GM23338 (cell line): Measurements from ENCODE around the gene NOSIP. TPM values are rescaled to one million over a fixed set of nuclear protein-coding genes. Genes with fewer than 3 reads are reported as not detected.

ENCODE experiments used
- ATAC-seq: fragments of 200-7000 bp; cut with Tn5 transposase; 3 replicates; pipeline ENCODE4 v1.9.1; 2020
- DNase-seq: peaks from one replicate; pipeline ENCODE4 v3.0.0-alpha.2; 2015; ENCODE audit warnings: low spot score
- H2AFZ ChIP-seq: fragments of 200-600 bp; sonication (generic); 2 replicates; pipeline ENCODE4 v1.8.0; 2016; ENCODE audit warnings: antibody characterized with exemption, mild to moderate bottlenecking, moderate library complexity
- H3F3A ChIP-seq: fragments of 200-600 bp; sonication (generic); replicated peaks from 2 replicates; pipeline ENCODE4 v1.8.0; 2017; ENCODE audit warnings: antibody characterized with exemption, mixed run types, low read depth
- H3K27ac ChIP-seq: fragments of 200-600 bp; sonication (generic); 2 replicates; pipeline ENCODE4 v1.6.1; 2016; ENCODE audit warnings: low read depth
- H3K27me3 ChIP-seq: fragments of 200-600 bp; sonication (generic); 2 replicates; pipeline ENCODE4 v1.8.0; 2016; ENCODE audit warnings: mild to moderate bottlenecking, mixed run types, moderate library complexity; ENCODE audit not compliant: insufficient read depth
- H3K36me3 ChIP-seq: fragments of 200-600 bp; sonication (generic); 2 replicates; pipeline ENCODE4 v1.8.0; 2016; ENCODE audit warnings: mild to moderate bottlenecking; ENCODE audit not compliant: insufficient read depth
- H3K4me1 ChIP-seq: fragments of 200-600 bp; sonication (generic); 2 replicates; pipeline ENCODE4 v1.8.0; 2016; ENCODE audit warnings: mild to moderate bottlenecking, moderate library complexity; ENCODE audit not compliant: insufficient read depth
- H3K4me2 ChIP-seq: fragments of 200-600 bp; sonication (generic); 2 replicates; pipeline ENCODE4 v1.7.1; 2017; ENCODE audit warnings: mixed run types
- H3K4me3 ChIP-seq: fragments of 200-600 bp; sonication (generic); 2 replicates; pipeline ENCODE4 v1.6.1; 2016; ENCODE audit warnings: mixed run types
- H3K79me2 ChIP-seq: fragments of 200-600 bp; sonication (generic); replicated peaks from 2 replicates; pipeline ENCODE4 v1.8.0; 2017; ENCODE audit warnings: mild to moderate bottlenecking; ENCODE audit not compliant: insufficient read depth
- H3K9me2 ChIP-seq: fragments of 200-600 bp; sonication (generic); 2 replicates; pipeline ENCODE4 v1.8.0; 2017; ENCODE audit not compliant: insufficient read depth
- H4K20me1 ChIP-seq: fragments of 200-600 bp; sonication (generic); replicated peaks from 2 replicates; pipeline ENCODE4 v1.8.0; 2017; ENCODE audit warnings: mild to moderate bottlenecking; ENCODE audit not compliant: insufficient read depth
- H3K27ac Mint-ChIP-seq: 2 replicates; pipeline ENCODE4 v1.8.0; 2020; ENCODE audit warnings: inconsistent platforms, mild to moderate bottlenecking, moderate library complexity, mixed read lengths
- H3K27me3 Mint-ChIP-seq: 3 replicates; pipeline ENCODE4 v1.8.0; 2022; ENCODE audit warnings: low read depth, mild to moderate bottlenecking, moderate library complexity, mixed read lengths, inconsistent platforms; ENCODE audit not compliant: insufficient read depth, poor library complexity
- H3K36me3 Mint-ChIP-seq: 3 replicates; pipeline ENCODE4 v1.8.0; 2021; ENCODE audit warnings: low read depth, mild to moderate bottlenecking, inconsistent platforms, moderate library complexity, mixed read lengths
- H3K4me1 Mint-ChIP-seq: 3 replicates; pipeline ENCODE4 v1.8.0; 2020; ENCODE audit warnings: mild to moderate bottlenecking, inconsistent platforms, mixed read lengths
- H3K4me3 Mint-ChIP-seq: 3 replicates; pipeline ENCODE4 v1.8.0; 2021; ENCODE audit warnings: moderate library complexity, mild to moderate bottlenecking, inconsistent platforms, mixed read lengths
- H3K9me3 Mint-ChIP-seq: 3 replicates; pipeline ENCODE4 v1.8.0; 2020; ENCODE audit warnings: moderate library complexity, mild to moderate bottlenecking, inconsistent platforms, mixed read lengths
- CREB1 ChIP-seq: fragments of 250-450 bp; sonication (Bioruptor Pico); IDR thresholded peaks from 2 replicates; pipeline ENCODE4 v1.5.0; 2020; ENCODE audit warnings: low read depth, mild to moderate bottlenecking, moderate library complexity
- CTCF ChIP-seq, 2 experiments: fragments of 200-600 bp in 1 of 2; sonication (generic) in 1 of 2; conservative IDR thresholded peaks; 2 replicates each; pipeline versions ENCODE4 v1.5.1 to v1.6.1; 2016 to 2017; ENCODE audit warnings: antibody characterized with exemption in 2 of 2, low read depth in 2 of 2, mild to moderate bottlenecking in 2 of 2, moderate library complexity in 1 of 2
- ETS1 ChIP-seq: IDR thresholded peaks from 2 replicates; pipeline ENCODE4 v1.6.1; 2016; ENCODE audit warnings: antibody characterized with exemption
- EZH2 ChIP-seq: fragments of 200-600 bp; sonication (generic); IDR thresholded peaks from one replicate; pipeline ENCODE4 v1.8.0; 2017; ENCODE audit warnings: antibody characterized with exemption, mild to moderate bottlenecking, low read depth; ENCODE audit not compliant: unreplicated experiment
- EZH2phosphoT487 ChIP-seq: fragments of 200-600 bp; sonication (generic); IDR thresholded peaks from one replicate; pipeline ENCODE4 v1.8.1; 2018; ENCODE audit warnings: antibody characterized with exemption; ENCODE audit not compliant: unreplicated experiment
- JUNB ChIP-seq: IDR thresholded peaks from one replicate; pipeline ENCODE4 v1.6.1; 2016; ENCODE audit warnings: antibody characterized with exemption; ENCODE audit not compliant: unreplicated experiment
- NANOG ChIP-seq: IDR thresholded peaks from 2 replicates; pipeline ENCODE4 v1.6.1; 2016; ENCODE audit warnings: antibody characterized with exemption, borderline replicate concordance
- POLR2AphosphoS5 ChIP-seq: IDR thresholded peaks from 2 replicates; pipeline ENCODE4 v1.6.1; 2016; ENCODE audit warnings: antibody characterized with exemption, low read depth
- REST ChIP-seq: IDR thresholded peaks from one replicate; pipeline ENCODE4 v1.6.1; 2018; ENCODE audit warnings: antibody characterized with exemption; ENCODE audit not compliant: unreplicated experiment
- STAT1 ChIP-seq: IDR thresholded peaks from one replicate; pipeline ENCODE4 v1.6.1; 2016; ENCODE audit warnings: antibody characterized with exemption; ENCODE audit not compliant: unreplicated experiment
- ZNF114 ChIP-seq: fragments of 250-450 bp; sonication (Bioruptor Pico); IDR thresholded peaks from 2 replicates; pipeline ENCODE4 v1.5.0; 2020; ENCODE audit warnings: mild to moderate bottlenecking, moderate library complexity
- ZNF331 ChIP-seq: fragments of 250-450 bp; sonication (Bioruptor Pico); IDR thresholded peaks from 2 replicates; pipeline ENCODE4 v1.5.0; 2020; ENCODE audit warnings: low read depth, mild to moderate bottlenecking, moderate library complexity
- ZNF462 ChIP-seq: fragments of 250-450 bp; sonication (Bioruptor Pico); IDR thresholded peaks from 2 replicates; pipeline ENCODE4 v1.5.0; 2020; ENCODE audit warnings: mild to moderate bottlenecking, moderate library complexity
- polyA plus RNA-seq: library from polyadenylated mRNA; unstranded; fragments of >200 nt; fragmentation: Nextera tagmentation; extraction: Ambion mirVana; gene quantifications from 2 replicates; pipeline ENCODE4 v1.2.1, GENCODE V29; 2016
- total RNA-seq: library from RNA; depleted of rRNA; stranded (reverse); fragments of >200 nt; shearing (Covaris generic); gene quantifications from 2 replicates; pipeline ENCODE4 v1.2.3, GENCODE V29; 2014

Gene NOSIP
- total and polyA plus RNA-seq, 2 experiments from 2014 or later: 88.5 to 143 TPM

GRCh38 chr19:49597703-49597974 lies 17.3 kb upstream of the NOSIP start:
- H3K27me3 Mint-ChIP-seq: peaks cover 24% of the 10 kb centered on the region
- peaks cover 13% of the 10 kb centered on the region for H4K20me1 ChIP-seq
- no peak overlapping the region for H3K4me3 Mint-ChIP-seq
- no peak overlapping the region for H3K4me2 ChIP-seq
- TF ChIP-seq ZNF462 (CRISPR knock-in tag): no peak
- no peak for TF ChIP-seq STAT1
- no peak for TF ChIP-seq REST
- no peak for TF ChIP-seq ZNF331
- no peak for TF ChIP-seq ETS1
- TF ChIP-seq CTCF (conservative IDR thresholded peaks at IDR 0.05; ENCODE audit: low read depth in 2 of 2): no peak
- no peak for TF ChIP-seq CREB1 (CRISPR knock-in tag)
- TF ChIP-seq NANOG: no peak
- no peak for TF ChIP-seq EZH2phosphoT487
- no peak for TF ChIP-seq EZH2
- no peak for TF ChIP-seq ZNF114
- no peak for TF ChIP-seq JUNB
- TF ChIP-seq POLR2AphosphoS5: no peak
- peaks cover 28% of the 10 kb centered on the region for H3F3A ChIP-seq
- no peaks in the 10 kb centered on the region; the same call in 2 of the 3 replicates for H3K9me3 Mint-ChIP-seq
- peaks cover 69% of the 10 kb centered on the region for H3K36me3 Mint-ChIP-seq
- H3K27ac Mint-ChIP-seq: no peak overlapping the region
- DNase-seq: no peak
- peaks cover 9% of the 10 kb centered on the region for H3K4me1 Mint-ChIP-seq
- H3K27me3 ChIP-seq: no peaks in the 10 kb centered on the region
- H2AFZ ChIP-seq: no peak overlapping the region
- H3K27ac ChIP-seq: no peak overlapping the region
- peaks cover 73% of the 10 kb centered on the region for H3K79me2 ChIP-seq
- peaks cover 32% of the 10 kb centered on the region for H3K36me3 ChIP-seq
- H3K4me1 ChIP-seq: peaks cover 5% of the 10 kb centered on the region; the same call in 1 of the 2 replicates
- H3K9me2 ChIP-seq: no peaks in the 10 kb centered on the region
- H3K4me3 ChIP-seq: no peak overlapping the region
- no peak for ATAC-seq
